Stimulated activated CD8-positive, alpha-beta memory T cell treated with anti-CD3 and anti-CD28 coated beads, Interleukin-4, amount 100 ng/mL, for 1 hour (primary cell): ENCODE data around the gene PCID2.

Experiments used
- DNase-seq, 2 donors: peaks; one replicate each; pipeline ENCODE4 v3.0.0-alpha.2; 2020; ENCODE audit warnings: low read depth in 2 of 2, low spot score in 1 of 2

Gene PCID2

GRCh38 chr13:113129921-113130750 lies 78.3 kb downstream of the PCID2 start:
- no peak for DNase-seq

- no peak for DNase-seq
Measured at GRCh38 chr13:113129480-113129879, 79.0 kb downstream of the PCID2 start.
